ENCODE results near the gene SLC13A4.

SLC13A4 gene

DNA sequence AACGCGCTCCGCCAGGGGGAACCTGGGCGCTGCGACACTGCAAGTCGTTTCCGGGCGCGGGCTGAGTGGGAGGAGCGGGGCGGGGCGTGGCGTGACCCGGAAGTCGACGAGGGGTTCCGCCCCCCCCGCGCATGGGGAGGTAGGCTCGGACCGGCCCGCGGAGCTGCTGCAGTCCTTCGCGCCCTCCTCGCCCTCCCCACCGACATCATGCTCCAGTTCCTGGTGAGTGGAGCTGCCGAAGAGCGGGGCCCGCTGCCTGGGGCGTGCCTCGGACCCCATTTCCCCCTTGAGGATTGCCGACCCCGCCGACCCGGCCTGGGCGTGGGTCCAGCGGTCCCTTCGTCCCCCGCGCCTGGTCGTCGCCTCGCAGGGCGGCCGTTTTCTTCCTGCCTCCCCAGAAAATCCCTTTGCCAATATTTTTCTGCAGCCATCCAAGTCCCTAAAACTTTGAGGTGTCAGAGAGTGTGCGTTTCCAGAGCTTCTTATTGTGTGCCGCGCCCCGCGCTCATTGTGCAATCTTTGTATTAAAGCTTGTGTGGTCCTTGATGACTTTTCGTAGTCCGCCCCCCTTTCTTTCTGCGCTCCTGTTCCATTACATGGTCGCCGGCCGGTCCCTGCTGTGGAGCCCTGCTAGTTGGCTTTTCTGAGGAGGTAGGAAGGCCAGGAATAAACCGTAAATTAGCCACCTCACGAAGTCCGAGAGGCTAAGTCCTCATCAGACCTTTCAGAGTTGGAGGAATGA, 65.4 kb downstream of the SLC13A4 start, which contains the start of gene STMP1 (continued):
- no peak for TF ChIP-seq ZNF654 (tag by site-specific recombination; IDR thresholded peaks at IDR 0.05; ENCODE audit: low read depth)
- TF ChIP-seq GLI2 (tag by site-specific recombination; IDR thresholded peaks at IDR 0.05; ENCODE audit: borderline replicate concordance, low read depth): no peak
- TF ChIP-seq KLF10 (tag by site-specific recombination; IDR thresholded peaks at IDR 0.05): peak; percentile 62; the same call in 1 of the 2 replicates
- TF ChIP-seq ZBTB20 (tag by site-specific recombination; IDR thresholded peaks at IDR 0.05): peak; percentile 51; the same call in 1 of the 2 replicates
- no peak for TF ChIP-seq ZNF514 (tag by site-specific recombination; IDR thresholded peaks at IDR 0.05)
- no peak for TF ChIP-seq ZFP3 (tag by site-specific recombination; IDR thresholded peaks at IDR 0.05; ENCODE audit: low read depth)
- TF ChIP-seq ZNF670 (tag by site-specific recombination; IDR thresholded peaks at IDR 0.05; ENCODE audit: low read depth): no peak
- no peak for TF ChIP-seq SCRT1 (tag by site-specific recombination; IDR thresholded peaks at IDR 0.05; ENCODE audit: borderline replicate concordance)
- TF ChIP-seq FEZF1 (tag by site-specific recombination; IDR thresholded peaks at IDR 0.05): no peak
- TF ChIP-seq ZSCAN30 (tag by site-specific recombination; IDR thresholded peaks at IDR 0.05): peak; percentile 94
- TF ChIP-seq, protein P1, sequence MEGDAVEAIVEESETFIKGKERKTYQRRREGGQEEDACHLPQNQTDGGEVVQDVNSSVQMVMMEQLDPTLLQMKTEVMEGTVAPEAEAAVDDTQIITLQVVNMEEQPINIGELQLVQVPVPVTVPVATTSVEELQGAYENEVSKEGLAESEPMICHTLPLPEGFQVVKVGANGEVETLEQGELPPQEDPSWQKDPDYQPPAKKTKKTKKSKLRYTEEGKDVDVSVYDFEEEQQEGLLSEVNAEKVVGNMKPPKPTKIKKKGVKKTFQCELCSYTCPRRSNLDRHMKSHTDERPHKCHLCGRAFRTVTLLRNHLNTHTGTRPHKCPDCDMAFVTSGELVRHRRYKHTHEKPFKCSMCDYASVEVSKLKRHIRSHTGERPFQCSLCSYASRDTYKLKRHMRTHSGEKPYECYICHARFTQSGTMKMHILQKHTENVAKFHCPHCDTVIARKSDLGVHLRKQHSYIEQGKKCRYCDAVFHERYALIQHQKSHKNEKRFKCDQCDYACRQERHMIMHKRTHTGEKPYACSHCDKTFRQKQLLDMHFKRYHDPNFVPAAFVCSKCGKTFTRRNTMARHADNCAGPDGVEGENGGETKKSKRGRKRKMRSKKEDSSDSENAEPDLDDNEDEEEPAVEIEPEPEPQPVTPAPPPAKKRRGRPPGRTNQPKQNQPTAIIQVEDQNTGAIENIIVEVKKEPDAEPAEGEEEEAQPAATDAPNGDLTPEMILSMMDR (tag by site-specific recombination; IDR thresholded peaks at IDR 0.05): peak; percentile 93
- TF ChIP-seq ZNF791 (tag by site-specific recombination; IDR thresholded peaks at IDR 0.05): no peak
- TF ChIP-seq ZBTB8A (tag by site-specific recombination; IDR thresholded peaks at IDR 0.05): peak; percentile 11; the same call in 1 of the 2 replicates
- no peak for TF ChIP-seq ZNF112 (tag by site-specific recombination; IDR thresholded peaks at IDR 0.05)
- no peak for TF ChIP-seq ZNF623 (tag by site-specific recombination; IDR thresholded peaks at IDR 0.05)
- peak; percentile 88 for TF ChIP-seq KLF7 (tag by site-specific recombination; IDR thresholded peaks at IDR 0.05; ENCODE audit: borderline replicate concordance)
- TF ChIP-seq ZNF37A (tag by site-specific recombination; IDR thresholded peaks at IDR 0.05): no peak
- peak; percentile 33; the same call in 1 of the 2 replicates for TF ChIP-seq ZNF423 (tag by site-specific recombination; IDR thresholded peaks at IDR 0.05)
- TF ChIP-seq, protein P2, sequence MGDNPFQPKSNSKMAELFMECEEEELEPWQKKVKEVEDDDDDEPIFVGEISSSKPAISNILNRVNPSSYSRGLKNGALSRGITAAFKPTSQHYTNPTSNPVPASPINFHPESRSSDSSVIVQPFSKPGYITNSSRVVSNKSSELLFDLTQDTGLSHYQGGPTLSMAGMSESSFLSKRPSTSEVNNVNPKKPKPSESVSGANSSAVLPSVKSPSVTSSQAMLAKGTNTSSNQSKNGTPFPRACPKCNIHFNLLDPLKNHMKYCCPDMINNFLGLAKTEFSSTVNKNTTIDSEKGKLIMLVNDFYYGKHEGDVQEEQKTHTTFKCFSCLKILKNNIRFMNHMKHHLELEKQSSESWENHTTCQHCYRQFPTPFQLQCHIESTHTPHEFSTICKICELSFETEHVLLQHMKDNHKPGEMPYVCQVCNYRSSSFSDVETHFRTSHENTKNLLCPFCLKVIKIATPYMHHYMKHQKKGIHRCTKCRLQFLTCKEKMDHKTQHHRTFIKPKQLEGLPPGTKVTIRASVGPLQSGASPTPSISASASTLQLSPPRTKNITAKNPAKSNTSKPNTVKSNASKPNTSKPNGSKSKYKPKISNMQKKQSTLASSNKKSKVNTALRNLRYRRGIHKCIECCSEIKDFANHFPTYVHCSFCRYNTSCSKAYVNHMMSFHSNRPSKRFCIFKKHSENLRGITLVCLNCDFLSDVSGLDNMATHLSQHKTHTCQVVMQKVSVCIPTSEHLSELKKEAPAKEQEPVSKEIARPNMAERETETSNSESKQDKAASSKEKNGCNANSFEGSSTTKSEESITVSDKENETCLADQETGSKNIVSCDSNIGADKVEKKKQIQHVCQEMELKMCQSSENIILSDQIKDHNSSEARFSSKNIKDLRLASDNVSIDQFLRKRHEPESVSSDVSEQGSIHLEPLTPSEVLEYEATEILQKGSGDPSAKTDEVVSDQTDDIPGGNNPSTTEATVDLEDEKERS (tag by site-specific recombination; IDR thresholded peaks at IDR 0.05): no peak
- TF ChIP-seq ZBTB7A (tag by site-specific recombination; IDR thresholded peaks at IDR 0.05; ENCODE audit: low read depth): no peak
- TF ChIP-seq, protein P3, sequence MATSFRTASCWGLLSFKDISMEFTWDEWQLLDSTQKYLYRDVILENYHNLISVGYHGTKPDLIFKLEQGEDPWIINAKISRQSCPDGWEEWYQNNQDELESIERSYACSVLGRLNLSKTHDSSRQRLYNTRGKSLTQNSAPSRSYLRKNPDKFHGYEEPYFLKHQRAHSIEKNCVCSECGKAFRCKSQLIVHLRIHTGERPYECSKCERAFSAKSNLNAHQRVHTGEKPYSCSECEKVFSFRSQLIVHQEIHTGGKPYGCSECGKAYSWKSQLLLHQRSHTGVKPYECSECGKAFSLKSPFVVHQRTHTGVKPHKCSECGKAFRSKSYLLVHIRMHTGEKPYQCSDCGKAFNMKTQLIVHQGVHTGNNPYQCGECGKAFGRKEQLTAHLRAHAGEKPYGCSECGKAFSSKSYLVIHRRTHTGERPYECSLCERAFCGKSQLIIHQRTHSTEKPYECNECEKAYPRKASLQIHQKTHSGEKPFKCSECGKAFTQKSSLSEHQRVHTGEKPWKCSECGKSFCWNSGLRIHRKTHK (tag by site-specific recombination; IDR thresholded peaks at IDR 0.05): no peak
- TF ChIP-seq ZNF10 (tag by site-specific recombination; IDR thresholded peaks at IDR 0.05): 0 out of 2 replicates have a peak, but pooled peaks have one; percentile 29
- no peak for TF ChIP-seq ZNF473 (tag by site-specific recombination; IDR thresholded peaks at IDR 0.05)
- no peak for TF ChIP-seq ZNF664 (tag by site-specific recombination; IDR thresholded peaks at IDR 0.05)
- TF ChIP-seq, protein P4, sequence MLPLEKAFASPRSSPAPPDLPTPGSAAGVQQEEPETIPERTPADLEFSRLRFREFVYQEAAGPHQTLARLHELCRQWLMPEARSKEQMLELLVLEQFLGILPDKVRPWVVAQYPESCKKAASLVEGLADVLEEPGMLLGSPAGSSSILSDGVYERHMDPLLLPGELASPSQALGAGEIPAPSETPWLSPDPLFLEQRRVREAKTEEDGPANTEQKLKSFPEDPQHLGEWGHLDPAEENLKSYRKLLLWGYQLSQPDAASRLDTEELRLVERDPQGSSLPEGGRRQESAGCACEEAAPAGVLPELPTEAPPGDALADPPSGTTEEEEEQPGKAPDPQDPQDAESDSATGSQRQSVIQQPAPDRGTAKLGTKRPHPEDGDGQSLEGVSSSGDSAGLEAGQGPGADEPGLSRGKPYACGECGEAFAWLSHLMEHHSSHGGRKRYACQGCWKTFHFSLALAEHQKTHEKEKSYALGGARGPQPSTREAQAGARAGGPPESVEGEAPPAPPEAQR (tag by site-specific recombination; IDR thresholded peaks at IDR 0.05): no peak
- peak; percentile 54; the same call in 1 of the 2 replicates for TF ChIP-seq ZEB2 (tag by site-specific recombination; IDR thresholded peaks at IDR 0.05)
- no peak for TF ChIP-seq TRIM28 (IDR thresholded peaks at IDR 0.05; ENCODE audit: borderline replicate concordance, low read length)
- peak; percentile 63 for TF ChIP-seq ZBTB48 (tag by site-specific recombination; IDR thresholded peaks at IDR 0.05)
- peak; percentile 78 for TF ChIP-seq ZNF2 (tag by site-specific recombination; IDR thresholded peaks at IDR 0.05)
- no peak for TF ChIP-seq ZNF571 (tag by site-specific recombination; IDR thresholded peaks at IDR 0.05)
- no peak for TF ChIP-seq ZNF221 (tag by site-specific recombination; IDR thresholded peaks at IDR 0.05; ENCODE audit: borderline replicate concordance)
- TF ChIP-seq ZNF549 (tag by site-specific recombination; IDR thresholded peaks at IDR 0.05): no peak
- TF ChIP-seq ZNF174 (tag by site-specific recombination; IDR thresholded peaks at IDR 0.05): no peak
